HCT116 (cell line): Measurements from ENCODE around the gene DPP6. TPM values are rescaled to one million over a fixed set of nuclear protein-coding genes. Genes with fewer than 3 reads are reported as not detected.
"Not testable (repeated sequence)": the region's sequence is repeated elsewhere in the genome, so short reads cannot be mapped to it uniquely, and the experiment has no call there.

Source experiments
- ATAC-seq: fragments of 200-7000 bp; cut with Tn5 transposase; 2 replicates; pipeline ENCODE4 v1.9.1; 2020; ENCODE audit warnings: mild to moderate bottlenecking, moderate library complexity
- BruUV-seq: library from RNA; stranded (reverse); fragments of 400-500 nt; replicated peaks from 2 replicates; lab custom pipeline; 2021; lab: Mats Ljungman, UMichigan
- CTCF ChIA-PET: fragments of 300-600 bp; sonication (Branson Sonifier 250); formaldehyde crosslinking; loops from one replicate; lab custom pipeline; 2021; ENCODE audit warnings: antibody characterized with exemption; lab: Charles Lee
- POLR2A ChIA-PET: fragments of 300-600, 350-600 bp; sonication (Branson Sonifier 250); formaldehyde crosslinking; loops from one replicate; lab custom pipeline; 2021; ENCODE audit warnings: antibody characterized with exemption; lab: Charles Lee
- RAD21 ChIA-PET, 2 experiments: fragments of 300-600 bp; sonication (Branson Sonifier 250); formaldehyde crosslinking; loops; one replicate each; lab custom pipeline; 2023; ENCODE audit warnings: low total read pairs in 2 of 2; ENCODE audit not compliant: uncharacterized antibody in 2 of 2, unreplicated experiment in 2 of 2, low non-redundant PET in 1 of 2; lab: Charles Lee
- DNase-seq: peaks from one replicate; pipeline ENCODE4 v3.0.0-alpha.2; 2010; ENCODE audit warnings: low read depth, low spot score
- H2AFZ ChIP-seq: fragments of 200-600 bp; shearing (Covaris generic), sonication (generic); 2 replicates; pipeline ENCODE4 v1.6.1; 2017; ENCODE audit warnings: low read depth, mixed run types, mixed read lengths, antibody characterized with exemption, low read length; ENCODE audit not compliant: poor library complexity, severe bottlenecking
- H3K27ac ChIP-seq: 2 replicates; pipeline ENCODE4 v1.5.1; 2012; ENCODE audit warnings: low read depth, low read length
- H3K27me3 ChIP-seq: fragments of 200-600 bp; sonication (generic); 2 replicates; pipeline ENCODE4 v1.6.1; 2016; ENCODE audit warnings: mixed run types, low read length, mixed read lengths; ENCODE audit not compliant: insufficient read depth
- H3K36me3 ChIP-seq, 2 experiments: fragments of 200-500 bp in 1 of 2; fragments of 200-600 bp in 1 of 2; sonication (Bioruptor generic) in 1 of 2; sonication (generic) in 1 of 2; 2 replicates each; pipeline versions ENCODE4 v1.5.1 to v1.6.1; 2014 to 2016; ENCODE audit warnings: low read length in 2 of 2, inconsistent platforms in 1 of 2, mixed read lengths in 1 of 2, mixed run types in 1 of 2; ENCODE audit not compliant: insufficient read depth in 2 of 2, control insufficient read depth in 1 of 2
- H3K4me1 ChIP-seq, 2 experiments: fragments of 200-600 bp in 1 of 2; sonication (generic) in 1 of 2; 2 replicates each; pipeline versions ENCODE4 v1.5.1 to v1.6.1; 2012 to 2017; ENCODE audit warnings: low read length in 2 of 2, inconsistent platforms in 1 of 2, mild to moderate bottlenecking in 1 of 2, mixed read lengths in 1 of 2, mixed run types in 1 of 2, moderate library complexity in 1 of 2; ENCODE audit not compliant: insufficient read depth in 2 of 2, control insufficient read depth in 1 of 2
- H3K4me2 ChIP-seq: fragments of 200-600 bp; sonication (generic); 2 replicates; pipeline ENCODE4 v1.6.1; 2017; ENCODE audit warnings: mixed run types, low read length, mixed read lengths
- H3K4me3 ChIP-seq, 2 experiments: fragments of 200-600 bp in 1 of 2; sonication (generic) in 1 of 2; replicated peaks in 1 of 2; 2 replicates each; pipeline ENCODE4 v1.5.1; 2011 to 2016; ENCODE audit warnings: low read length in 2 of 2, control low read depth in 1 of 2, low read depth in 1 of 2, mild to moderate bottlenecking in 1 of 2, mixed read lengths in 1 of 2, mixed run types in 1 of 2
- H3K79me2 ChIP-seq: fragments of 200-600 bp; sonication (generic); 2 replicates; pipeline ENCODE4 v1.6.1; 2017; ENCODE audit warnings: mild to moderate bottlenecking, mixed run types, low read length, moderate library complexity, mixed read lengths; ENCODE audit not compliant: insufficient read depth
- H3K9ac ChIP-seq: fragments of 200-600 bp; sonication (generic); 2 replicates; pipeline ENCODE4 v1.6.1; 2016; ENCODE audit warnings: low read length, mixed read lengths
- H3K9me2 ChIP-seq: fragments of 200-600 bp; sonication (generic), shearing (Covaris generic); 2 replicates; pipeline ENCODE4 v1.6.1; 2017; ENCODE audit warnings: mixed run types, mild to moderate bottlenecking, moderate library complexity; ENCODE audit not compliant: insufficient read depth
- H3K9me3 ChIP-seq, 2 experiments: fragments of 200-500 bp in 1 of 2; fragments of 200-600 bp in 1 of 2; sonication (Bioruptor generic) in 1 of 2; sonication (generic) in 1 of 2; 2 replicates each; pipeline ENCODE4 v1.6.1; 2014 to 2017; ENCODE audit warnings: low read length in 2 of 2, mixed read lengths in 2 of 2, inconsistent platforms in 1 of 2, low read depth in 1 of 2, mild to moderate bottlenecking in 1 of 2, mixed run types in 1 of 2, moderate library complexity in 1 of 2; ENCODE audit not compliant: control insufficient read depth in 1 of 2, insufficient read depth in 1 of 2
- H4K20me1 ChIP-seq: fragments of 200-600 bp; sonication (generic), shearing (Covaris generic); 2 replicates; pipeline ENCODE4 v1.6.1; 2017; ENCODE audit warnings: mixed run types, mild to moderate bottlenecking, moderate library complexity; ENCODE audit not compliant: insufficient read depth
- ELF1 ChIP-seq: IDR thresholded peaks from 2 replicates; pipeline ENCODE4 v1.6.1; 2012; ENCODE audit warnings: low read depth, borderline replicate concordance
- JUND ChIP-seq: IDR thresholded peaks from 2 replicates; pipeline ENCODE4 v1.6.1; 2012
- POLR2AphosphoS5 ChIP-seq: IDR thresholded peaks from 2 replicates; pipeline ENCODE4 v1.6.1; 2011; ENCODE audit warnings: mild to moderate bottlenecking, low read depth, low read length, moderate library complexity
- SIN3A ChIP-seq: IDR thresholded peaks from 2 replicates; pipeline ENCODE4 v1.6.1; 2012; ENCODE audit warnings: low read depth
- YY1 ChIP-seq: IDR thresholded peaks from 2 replicates; pipeline ENCODE4 v1.6.1; 2011; ENCODE audit warnings: low read length, low read depth, moderate library complexity, mild to moderate bottlenecking; ENCODE audit not compliant: insufficient replicate concordance; ENCODE audit errors: extremely low read depth
- ZNF274 ChIP-seq: fragments of 200-500 bp; sonication (Bioruptor generic); IDR thresholded peaks from 2 replicates; pipeline ENCODE4 v1.6.1; 2014; ENCODE audit warnings: mild to moderate bottlenecking, low read depth, low read length, inconsistent platforms
- intact Hi-C: fragments of 100-400 bp; cut with micrococcal nuclease; formaldehyde crosslinking; loops from 2 replicates; pipeline ENCODE4 v1.10.0; 2022
- total RNA-seq: library from RNA; stranded (reverse); gene quantifications from one replicate; pipeline ENCODE4 v1.2.1, GENCODE V29; 2021; ENCODE audit not compliant: unreplicated experiment
- TF ChIP-seq, protein P1 (sequence below): IDR thresholded peaks from 2 replicates; pipeline ENCODE4 v1.6.1; 2012
- TF ChIP-seq, protein P2 (sequence below): IDR thresholded peaks from 2 replicates; pipeline ENCODE4 v1.6.1; 2011; ENCODE audit warnings: mild to moderate bottlenecking, low read length, moderate library complexity; ENCODE audit not compliant: insufficient replicate concordance; ENCODE audit errors: extremely low read depth

DPP6 gene
- total RNA-seq, 1 experiment from 2014 or later, result not detected

DNA sequence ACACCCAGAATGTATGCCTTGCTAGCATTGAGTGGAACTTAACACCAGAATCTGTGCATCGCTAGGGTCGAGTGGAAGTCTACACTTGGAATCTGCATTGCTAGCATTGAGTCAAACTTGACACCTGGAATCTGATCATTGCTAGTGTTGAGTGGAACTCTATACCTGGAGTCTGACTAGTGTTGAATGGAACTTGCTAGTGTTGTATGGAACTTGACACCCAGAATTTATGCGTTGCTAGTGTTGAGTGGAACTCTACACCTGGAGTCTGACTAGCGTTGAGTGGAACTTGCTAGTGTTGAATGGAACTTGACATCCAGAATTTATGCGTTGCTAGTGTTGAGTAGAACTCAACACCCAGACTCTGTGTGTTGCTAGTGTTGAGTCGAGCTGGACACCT lies 110.7 kb downstream of the DPP6 start:
- H3K4me3 ChIP-seq, H3K9me2 ChIP-seq, H4K20me1 ChIP-seq, H3K4me2 ChIP-seq, H3K27ac ChIP-seq, H2AFZ ChIP-seq, H3K4me1 ChIP-seq, H3K36me3 ChIP-seq, H3K79me2 ChIP-seq, RAD21 ChIA-PET, POLR2A ChIA-PET, DNase-seq, H3K9ac ChIP-seq, H3K27me3 ChIP-seq, CTCF ChIA-PET, ATAC-seq, H3K9me3 ChIP-seq, BruUV-seq, intact Hi-C loops: not testable (repeated sequence)

DNA sequence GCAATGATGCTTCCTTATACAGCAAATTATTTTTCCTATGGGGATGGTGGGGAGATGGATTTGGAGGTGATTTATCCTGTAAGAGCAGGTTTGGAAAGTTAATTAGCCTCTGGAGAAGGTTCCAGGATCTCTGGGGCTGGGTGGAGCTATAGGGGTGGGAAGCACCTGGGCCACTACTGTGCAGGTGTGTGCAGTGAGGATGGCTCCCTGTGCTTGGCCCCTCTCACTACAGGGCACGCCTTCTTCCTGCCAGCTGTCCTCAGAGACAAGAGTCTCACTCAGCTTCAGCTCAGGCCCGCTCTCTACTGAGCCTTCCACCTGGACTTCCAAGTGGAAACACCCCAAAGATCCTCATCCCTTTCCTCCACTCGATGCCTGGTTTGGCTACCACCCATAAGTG lies 111.4 kb downstream of the DPP6 start:
- H3K9ac ChIP-seq, H3K4me3 ChIP-seq, H3K36me3 ChIP-seq, H3K9me3 ChIP-seq, DNase-seq, intact Hi-C loops, BruUV-seq, H3K4me2 ChIP-seq, ATAC-seq, H4K20me1 ChIP-seq, RAD21 ChIA-PET, H2AFZ ChIP-seq, H3K79me2 ChIP-seq, H3K9me2 ChIP-seq, CTCF ChIA-PET, H3K27me3 ChIP-seq, H3K4me1 ChIP-seq, POLR2A ChIA-PET, H3K27ac ChIP-seq: not testable (repeated sequence)

DNA sequence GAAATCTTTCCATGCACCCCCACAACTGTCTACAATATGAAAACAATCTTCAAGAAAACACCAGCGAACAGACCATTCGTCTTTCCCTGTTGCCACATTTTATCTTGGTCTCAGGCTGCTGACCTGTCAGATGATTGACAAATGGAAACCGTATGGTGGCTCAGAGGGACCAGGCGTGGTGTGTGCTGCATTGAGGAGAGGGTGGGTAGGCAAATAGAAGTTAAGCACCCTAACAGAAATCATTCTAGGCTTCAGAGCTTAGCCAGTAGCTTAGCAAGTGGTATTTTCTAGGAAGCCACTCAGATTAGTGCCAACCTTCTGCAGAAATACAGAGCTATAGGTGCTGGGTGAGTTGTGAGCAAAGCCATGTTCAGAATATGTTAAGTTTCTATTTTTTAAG lies 114.9 kb downstream of the DPP6 start:
- ATAC-seq, result no peak
- CTCF ChIA-PET, result no interaction called here

More for the DNA sequence above, 114.9 kb downstream of the DPP6 start:
- Histone ChIP-seq H3K9me2 (no peaks in the 10 kb centered on the region), H3K4me1 (no peaks in the 10 kb centered on the region), H4K20me1 (no peaks in the 10 kb centered on the region), H3K4me2 (no peak overlapping the region), H3K9ac (no peak overlapping the region), H3K79me2 (no peaks in the 10 kb centered on the region), H3K36me3 (no peaks in the 10 kb centered on the region), H3K27ac (no peak overlapping the region), H2AFZ (no peak overlapping the region), H3K27me3 (no peaks in the 10 kb centered on the region), H3K4me3 (no peak overlapping the region), H3K9me3 (peaks cover 4 to 7% of the 10 kb centered on the region in 2 experiments; a peak in 2 of 4 replicates)
- no TSS peak for BruUV-seq
- intact Hi-C loops, result no loop called here
- TF ChIP-seq SIN3A (no peak), YY1 (no peak), POLR2AphosphoS5 (no peak), ZNF274 (no peak), ELF1 (no peak), JUND (no peak)
- TF ChIP-seq, protein P1, sequence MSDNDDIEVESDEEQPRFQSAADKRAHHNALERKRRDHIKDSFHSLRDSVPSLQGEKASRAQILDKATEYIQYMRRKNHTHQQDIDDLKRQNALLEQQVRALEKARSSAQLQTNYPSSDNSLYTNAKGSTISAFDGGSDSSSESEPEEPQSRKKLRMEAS, result no peak
- TF ChIP-seq, protein P2, sequence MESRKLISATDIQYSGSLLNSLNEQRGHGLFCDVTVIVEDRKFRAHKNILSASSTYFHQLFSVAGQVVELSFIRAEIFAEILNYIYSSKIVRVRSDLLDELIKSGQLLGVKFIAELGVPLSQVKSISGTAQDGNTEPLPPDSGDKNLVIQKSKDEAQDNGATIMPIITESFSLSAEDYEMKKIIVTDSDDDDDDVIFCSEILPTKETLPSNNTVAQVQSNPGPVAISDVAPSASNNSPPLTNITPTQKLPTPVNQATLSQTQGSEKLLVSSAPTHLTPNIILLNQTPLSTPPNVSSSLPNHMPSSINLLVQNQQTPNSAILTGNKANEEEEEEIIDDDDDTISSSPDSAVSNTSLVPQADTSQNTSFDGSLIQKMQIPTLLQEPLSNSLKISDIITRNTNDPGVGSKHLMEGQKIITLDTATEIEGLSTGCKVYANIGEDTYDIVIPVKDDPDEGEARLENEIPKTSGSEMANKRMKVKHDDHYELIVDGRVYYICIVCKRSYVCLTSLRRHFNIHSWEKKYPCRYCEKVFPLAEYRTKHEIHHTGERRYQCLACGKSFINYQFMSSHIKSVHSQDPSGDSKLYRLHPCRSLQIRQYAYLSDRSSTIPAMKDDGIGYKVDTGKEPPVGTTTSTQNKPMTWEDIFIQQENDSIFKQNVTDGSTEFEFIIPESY, result no peak
- no peak for DNase-seq
- RAD21 ChIA-PET, result no interaction called here
- POLR2A ChIA-PET, result no interaction called here
